ENCODE results near the gene KCNA2. TPM values are rescaled to one million over a fixed set of nuclear protein-coding genes. Genes with fewer than 3 reads are reported as not detected.

KCNA2 gene
- total and polyA plus RNA-seq, 5 donors from 2014 or later, result 0.50 to 5.8 (median 0.64) TPM

DNA sequence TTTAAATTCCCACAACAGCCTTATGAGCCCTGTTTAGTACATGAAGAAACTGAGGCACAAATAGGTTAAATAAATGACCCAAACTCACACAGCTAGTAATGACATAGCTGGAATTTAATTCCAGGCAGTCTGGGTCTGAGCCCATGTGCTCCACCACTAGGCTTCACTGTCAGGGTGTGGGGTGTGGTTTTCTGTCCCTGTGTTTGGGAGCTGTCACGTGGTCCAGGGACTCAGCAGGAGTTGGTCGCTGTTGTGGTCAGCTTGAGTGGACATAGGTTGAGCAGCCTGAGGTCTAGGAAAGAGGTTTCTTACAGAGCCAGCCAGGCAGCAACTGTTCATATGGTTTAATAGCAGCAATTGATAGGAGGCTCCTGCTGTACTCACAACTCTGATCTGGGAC, 59.1 kb downstream of the KCNA2 start:
- Histone ChIP-seq H3K27ac (ENCODE audit: insufficient read depth, low read length, poor library complexity, severe bottlenecking) (no peak overlapping the region), H3K9me3 (ENCODE audit: control insufficient read depth in 2 of 2, low read length in 2 of 2) (no peaks in the 10 kb centered on the region), H3K4me3 (ENCODE audit: low read depth, low read length) (no peak overlapping the region), H3K27me3 (ENCODE audit: control insufficient read depth, insufficient read depth, low read length) (peaks cover 14% of the 10 kb centered on the region), H3K36me3 (ENCODE audit: control insufficient read depth, insufficient read depth, low read length) (no peaks in the 10 kb centered on the region), H3K4me1 (ENCODE audit: control insufficient read depth, insufficient read depth, low read length, poor library complexity, severe bottlenecking) (no peaks in the 10 kb centered on the region)
- H3K27ac Mint-ChIP-seq, result no peak overlapping the region
- ATAC-seq (ENCODE audit: low read depth in 2 of 2) (no peak), DNase-seq (no peak)
- peaks cover 0 to 5% (median 0%) of the 10 kb centered on the region in 7 donors for H3K9me3 Mint-ChIP-seq
- no peak overlapping the region for H3K4me3 Mint-ChIP-seq
- peaks cover 25% of the 10 kb centered on the region for H3K27me3 Mint-ChIP-seq
- no peaks in the 10 kb centered on the region for H3K36me3 Mint-ChIP-seq
- no peaks in the 10 kb centered on the region for H3K4me1 Mint-ChIP-seq

DNA sequence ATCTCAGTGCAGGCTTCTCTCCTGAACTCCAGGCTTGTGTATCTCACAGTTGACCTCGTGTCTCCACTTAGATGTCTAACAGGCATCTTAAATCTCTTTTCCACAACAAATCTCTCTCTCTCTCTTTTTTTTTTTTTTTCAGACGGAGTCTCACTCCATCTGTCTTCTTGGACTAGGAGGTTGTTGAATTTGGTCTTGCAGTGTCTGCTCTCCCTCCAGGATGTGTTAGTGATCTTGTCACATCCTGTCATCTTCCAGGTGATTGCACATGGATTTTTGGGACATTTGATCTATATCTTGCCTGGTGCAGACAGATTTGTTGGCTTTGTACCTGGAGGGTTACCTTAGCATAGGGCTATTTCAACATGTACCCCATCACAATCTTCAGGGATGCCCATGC, 60.7 kb downstream of the KCNA2 start:
- Mint-ChIP-seq H3K27ac (no peak overlapping the region), H3K27me3 (peaks cover 25% of the 10 kb centered on the region), H3K4me3 (no peak overlapping the region), H3K36me3 (no peaks in the 10 kb centered on the region), H3K9me3 (peaks cover 0 to 5% (median 0%) of the 10 kb centered on the region in 7 donors), H3K4me1 (no peaks in the 10 kb centered on the region)
- ATAC-seq (ENCODE audit: low read depth in 2 of 2), result no peak
- Histone ChIP-seq H3K36me3 (ENCODE audit: control insufficient read depth, insufficient read depth, low read length) (no peaks in the 10 kb centered on the region), H3K27ac (ENCODE audit: insufficient read depth, low read length, poor library complexity, severe bottlenecking) (no peak overlapping the region), H3K4me3 (ENCODE audit: low read depth, low read length) (no peak overlapping the region), H3K9me3 (ENCODE audit: control insufficient read depth in 2 of 2, low read length in 2 of 2) (no peaks in the 10 kb centered on the region), H3K27me3 (ENCODE audit: control insufficient read depth, insufficient read depth, low read length) (peaks cover 11% of the 10 kb centered on the region), H3K4me1 (ENCODE audit: control insufficient read depth, insufficient read depth, low read length, poor library complexity, severe bottlenecking) (no peaks in the 10 kb centered on the region)
- no peak for DNase-seq

DNA sequence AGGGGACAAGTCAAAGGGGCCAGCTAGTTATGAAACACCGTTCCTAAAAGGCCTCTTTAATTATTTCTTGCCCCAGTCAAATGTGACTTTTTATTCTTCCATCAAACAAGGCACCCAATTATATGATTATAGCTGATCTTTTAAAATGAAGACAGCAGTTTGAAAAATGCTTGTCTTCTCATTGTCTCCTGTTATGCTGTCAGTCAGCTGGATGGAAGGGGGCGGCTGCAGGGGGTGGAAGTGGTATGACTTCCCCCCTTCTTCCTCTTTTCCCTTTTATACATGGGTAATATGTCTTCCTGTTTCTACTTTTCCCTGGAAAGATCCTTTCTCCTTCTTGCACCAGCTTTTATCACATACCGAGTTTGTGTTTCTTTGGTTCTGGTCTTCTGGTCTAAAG, 61.4 kb downstream of the KCNA2 start:
- ATAC-seq (ENCODE audit: low read depth in 2 of 2) (no peak), DNase-seq (no peak)
- Histone ChIP-seq H3K9me3 (ENCODE audit: control insufficient read depth in 2 of 2, low read length in 2 of 2) (no peaks in the 10 kb centered on the region), H3K4me3 (ENCODE audit: low read depth, low read length) (no peak overlapping the region), H3K27ac (ENCODE audit: insufficient read depth, low read length, poor library complexity, severe bottlenecking) (no peak overlapping the region), H3K27me3 (ENCODE audit: control insufficient read depth, insufficient read depth, low read length) (peaks cover 11% of the 10 kb centered on the region), H3K36me3 (ENCODE audit: control insufficient read depth, insufficient read depth, low read length) (no peaks in the 10 kb centered on the region), H3K4me1 (ENCODE audit: control insufficient read depth, insufficient read depth, low read length, poor library complexity, severe bottlenecking) (no peaks in the 10 kb centered on the region)
- H3K36me3 Mint-ChIP-seq, result no peaks in the 10 kb centered on the region
- peaks cover 25% of the 10 kb centered on the region for H3K27me3 Mint-ChIP-seq
- no peak overlapping the region for H3K27ac Mint-ChIP-seq
- no peak overlapping the region for H3K4me3 Mint-ChIP-seq
- H3K9me3 Mint-ChIP-seq, result peaks cover 0 to 5% (median 0%) of the 10 kb centered on the region in 7 donors
- H3K4me1 Mint-ChIP-seq, result no peaks in the 10 kb centered on the region

Other genes starting within 250 kb of the KCNA2 start
- not detected for gene SLC16A4, start 215.3 kb downstream of the KCNA2 start, total RNA-seq
- under 1 TPM; 0.31 to 0.73 (median 0.65) TPM for gene SLC16A4, start 215.3 kb downstream of the KCNA2 start, polyA plus RNA-seq
- 79.3 TPM for gene LAMTOR5, start 198.7 kb downstream of the KCNA2 start, total RNA-seq
- 100 to 1,000 TPM; 289 to 409 (median 303) TPM for gene LAMTOR5, start 198.7 kb downstream of the KCNA2 start, polyA plus RNA-seq
- gene PROK1, start 155.2 kb downstream of the KCNA2 start, total RNA-seq, result not detected
- gene PROK1, start 155.2 kb downstream of the KCNA2 start, polyA plus RNA-seq, result not detected
- not detected for gene KCNA10, start 87.2 kb downstream of the KCNA2 start, total RNA-seq
- not detected for gene KCNA10, start 87.2 kb downstream of the KCNA2 start, polyA plus RNA-seq
- gene KCNA3, start 68.6 kb upstream of the KCNA2 start, total RNA-seq, result 120 TPM
- 10 to 100 TPM; 61.6 to 87.5 (median 84.9) TPM for gene KCNA3, start 68.6 kb upstream of the KCNA2 start, polyA plus RNA-seq

Measured in CD4-positive, CD25-positive, alpha-beta regulatory T cell (primary cell).